Trophoblast cell (in vitro differentiated cells and primary cell): ENCODE results near the gene METAP2.

Experiments
- DNase-seq, 2 donors: peaks; one replicate each; pipeline ENCODE4 v3.0.0-alpha.2; 2016
- H2AFZ ChIP-seq: 2 replicates; pipeline ENCODE4 v1.6.1; 2013; ENCODE audit warnings: low read length, moderate library complexity, mild to moderate bottlenecking; ENCODE audit not compliant: insufficient read depth, poor library complexity
- H2AK5ac ChIP-seq: 2 replicates; pipeline ENCODE4 v1.6.1; 2013; ENCODE audit warnings: mild to moderate bottlenecking, low read length
- H2BK120ac ChIP-seq: 2 replicates; pipeline ENCODE4 v1.6.1; 2013; ENCODE audit warnings: low read length, mild to moderate bottlenecking, moderate library complexity; ENCODE audit not compliant: insufficient read depth, poor library complexity
- H2BK12ac ChIP-seq: 2 replicates; pipeline ENCODE4 v1.6.1; 2013; ENCODE audit warnings: mild to moderate bottlenecking, low read length, moderate library complexity
- H2BK5ac ChIP-seq: 2 replicates; pipeline ENCODE4 v1.6.1; 2013; ENCODE audit warnings: low read length, low read depth, moderate library complexity, mild to moderate bottlenecking; ENCODE audit not compliant: poor library complexity
- H3K14ac ChIP-seq: 2 replicates; pipeline ENCODE4 v1.6.1; 2013; ENCODE audit warnings: mild to moderate bottlenecking, low read length
- H3K18ac ChIP-seq: 2 replicates; pipeline ENCODE4 v1.6.1; 2013; ENCODE audit warnings: mild to moderate bottlenecking, low read length
- H3K23ac ChIP-seq: 2 replicates; pipeline ENCODE4 v1.6.1; 2013; ENCODE audit warnings: low read length
- H3K27ac ChIP-seq: 2 replicates; pipeline ENCODE4 v1.5.1; 2013; ENCODE audit warnings: low read depth, mild to moderate bottlenecking, inconsistent platforms, low read length, moderate library complexity
- H3K27me3 ChIP-seq: 2 replicates; pipeline ENCODE4 v1.6.1; 2013; ENCODE audit warnings: inconsistent platforms, mild to moderate bottlenecking, low read length, moderate library complexity; ENCODE audit not compliant: insufficient read depth
- H3K36me3 ChIP-seq, 2 experiments: 1 replicate in 1 of 2; 2 replicates in 1 of 2; pipeline ENCODE4 v1.6.1; 2013; ENCODE audit warnings: low read length in 2 of 2, mild to moderate bottlenecking in 2 of 2, moderate library complexity in 1 of 2; ENCODE audit not compliant: insufficient read depth in 2 of 2, control insufficient read depth in 1 of 2
- H3K4ac ChIP-seq: 2 replicates; pipeline ENCODE4 v1.6.1; 2013; ENCODE audit warnings: low read depth, mild to moderate bottlenecking, low read length, moderate library complexity
- H3K4me1 ChIP-seq, 2 experiments: 1 replicate in 1 of 2; 2 replicates in 1 of 2; pipeline ENCODE4 v1.6.1; 2013; ENCODE audit warnings: low read length in 2 of 2, mild to moderate bottlenecking in 2 of 2, moderate library complexity in 1 of 2; ENCODE audit not compliant: insufficient read depth in 2 of 2, control insufficient read depth in 1 of 2
- H3K4me2 ChIP-seq: 2 replicates; pipeline ENCODE4 v1.6.1; 2013; ENCODE audit warnings: inconsistent platforms, mild to moderate bottlenecking, low read length, moderate library complexity
- H3K4me3 ChIP-seq: 2 replicates; pipeline ENCODE4 v1.5.1; 2013; ENCODE audit warnings: mild to moderate bottlenecking, low read depth, low read length, inconsistent platforms
- H3K79me1 ChIP-seq: one replicate; pipeline ENCODE4 v1.6.1; 2013; ENCODE audit warnings: low read length
- H3K79me2 ChIP-seq: 2 replicates; pipeline ENCODE4 v1.6.1; 2013; ENCODE audit warnings: low read length, mild to moderate bottlenecking; ENCODE audit not compliant: control insufficient read depth, insufficient read depth, poor library complexity
- H3K9ac ChIP-seq: 2 replicates; pipeline ENCODE4 v1.6.1; 2013; ENCODE audit warnings: mild to moderate bottlenecking, low read length
- H3K9me3 ChIP-seq: 2 replicates; pipeline ENCODE4 v1.6.1; 2013; ENCODE audit warnings: low read depth, mild to moderate bottlenecking, control low read depth, inconsistent platforms, low read length; ENCODE audit not compliant: insufficient read depth
- H4K12ac ChIP-seq: 2 replicates; pipeline ENCODE4 v1.6.1; 2013; ENCODE audit warnings: low read depth, mild to moderate bottlenecking, low read length, moderate library complexity
- H4K8ac ChIP-seq: 2 replicates; pipeline ENCODE4 v1.6.1; 2013; ENCODE audit warnings: low read depth, mild to moderate bottlenecking, low read length, moderate library complexity
- H4K91ac ChIP-seq: one replicate; pipeline ENCODE4 v1.6.1; 2013; ENCODE audit warnings: low read depth, mild to moderate bottlenecking, low read length, moderate library complexity
- WGBS: extraction: QIAGEN DNeasy Blood & Tissue Kit; methylation state at CpG from one replicate; pipeline ENCODE4 v1.1.7; 2013; ENCODE audit warnings: missing lambda C conversion rate; ENCODE audit not compliant: insufficient read length, insufficient coverage; ENCODE audit errors: extremely low coverage; 5-methylcytosine and 5-hydroxymethylcytosine counted together

The METAP2 gene

DNA sequence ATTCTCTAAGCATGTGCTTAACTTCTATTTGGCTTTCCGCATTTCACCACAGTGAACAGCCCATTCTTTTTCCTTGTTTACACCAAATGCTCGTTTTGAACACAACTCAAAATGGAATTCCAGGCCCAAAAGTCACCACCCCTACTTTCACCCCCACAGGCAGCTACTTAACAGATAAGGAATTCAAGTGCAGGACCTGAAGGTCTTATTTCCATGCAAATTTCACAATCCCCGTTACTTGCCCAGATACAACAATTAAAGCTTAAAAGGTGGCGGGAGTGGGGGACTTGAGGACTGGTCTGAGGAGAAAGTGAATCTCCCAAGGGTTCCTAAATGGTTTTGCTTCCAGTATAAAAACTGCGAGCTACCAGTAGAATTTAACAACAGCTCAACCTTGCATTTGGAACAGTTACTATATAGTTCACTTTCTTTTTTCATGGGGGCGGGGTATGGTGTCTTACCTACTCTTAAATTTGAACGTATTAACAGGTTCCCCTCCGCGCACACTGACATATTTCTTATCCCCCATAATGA is 73.6 kb downstream of the METAP2 start:
- peak; percentile 1 to 37 for DNase-seq
- no peak overlapping the region for H2BK120ac ChIP-seq
- H4K8ac ChIP-seq: no peak overlapping the region
- peaks cover 31% of the 10 kb centered on the region for H3K27me3 ChIP-seq
- no peak overlapping the region for H2AFZ ChIP-seq
- no peak overlapping the region for H3K18ac ChIP-seq
- no peak overlapping the region for H2BK12ac ChIP-seq
- no peak overlapping the region for H3K4me3 ChIP-seq
- no peaks in the 10 kb centered on the region for H3K79me2 ChIP-seq
- H3K4me1 ChIP-seq: peaks cover 9 to 11% of the 10 kb centered on the region in 2 experiments
- no peak overlapping the region for H3K27ac ChIP-seq
- no CpG with 5 or more reads among the region's 9 CpGs for WGBS
- no peak overlapping the region for H3K14ac ChIP-seq
- H3K36me3 ChIP-seq: no peaks in the 10 kb centered on the region
- H4K91ac ChIP-seq: no peak overlapping the region
- H3K9ac ChIP-seq: no peak overlapping the region
- peaks cover 6% of the 10 kb centered on the region for H3K9me3 ChIP-seq
- no peak overlapping the region for H3K23ac ChIP-seq
- no peak overlapping the region for H2BK5ac ChIP-seq
- peak overlapping the region; percentile 76 for H3K4me2 ChIP-seq
- no peak overlapping the region for H4K12ac ChIP-seq
- H2AK5ac ChIP-seq: no peak overlapping the region
- H3K4ac ChIP-seq: no peak overlapping the region
- no peaks in the 10 kb centered on the region for H3K79me1 ChIP-seq

GRCh38 chr12:95548056-95548538 is 74.1 kb downstream of the METAP2 start:
- Histone ChIP-seq H3K79me2 (no peaks in the 10 kb centered on the region), H2AK5ac (no peak overlapping the region), H3K9ac (no peak overlapping the region), H3K14ac (no peak overlapping the region), H3K4me2 (peak overlapping the region; percentile 76), H3K4ac (no peak overlapping the region), H4K8ac (no peak overlapping the region), H2BK5ac (no peak overlapping the region), H3K27ac (no peak overlapping the region), H3K4me3 (peak overlapping the region; percentile 70), H3K36me3 (no peaks in the 10 kb centered on the region), H3K79me1 (no peaks in the 10 kb centered on the region), H3K23ac (no peak overlapping the region), H2BK12ac (no peak overlapping the region), H2BK120ac (no peak overlapping the region), H3K4me1 (peaks cover 9 to 11% of the 10 kb centered on the region in 2 experiments), H3K27me3 (peaks cover 31% of the 10 kb centered on the region), H4K91ac (no peak overlapping the region), H2AFZ (peak overlapping the region; percentile 52), H4K12ac (no peak overlapping the region), H3K9me3 (peaks cover 6% of the 10 kb centered on the region), H3K18ac (no peak overlapping the region)
- WGBS: no CpG with 5 or more reads among the region's 50 CpGs
- DNase-seq: peak; percentile 2 to 25

- Histone ChIP-seq H3K9ac (no peak overlapping the region), H3K23ac (no peak overlapping the region), H3K27me3 (peaks cover 31% of the 10 kb centered on the region), H3K79me2 (no peaks in the 10 kb centered on the region), H3K4ac (no peak overlapping the region), H2BK120ac (no peak overlapping the region), H3K27ac (no peak overlapping the region), H3K14ac (no peak overlapping the region), H3K9me3 (peaks cover 6% of the 10 kb centered on the region), H3K18ac (no peak overlapping the region), H4K91ac (no peak overlapping the region), H3K4me3 (peak overlapping the region; percentile 70), H3K4me2 (peak overlapping the region; percentile 76), H2BK5ac (no peak overlapping the region), H4K8ac (peak overlapping the region; percentile 23), H2BK12ac (no peak overlapping the region), H2AFZ (peak overlapping the region; percentile 87), H2AK5ac (no peak overlapping the region), H3K36me3 (no peaks in the 10 kb centered on the region), H3K79me1 (no peaks in the 10 kb centered on the region), H3K4me1 (peaks cover 9 to 11% of the 10 kb centered on the region in 2 experiments), H4K12ac (no peak overlapping the region)
- peak; percentile 4 to 21 for DNase-seq
- WGBS: no CpG with 5 or more reads among the region's 98 CpGs
Measured at GRCh38 chr12:95548539-95549391, 74.8 kb downstream of the METAP2 start.

DNA sequence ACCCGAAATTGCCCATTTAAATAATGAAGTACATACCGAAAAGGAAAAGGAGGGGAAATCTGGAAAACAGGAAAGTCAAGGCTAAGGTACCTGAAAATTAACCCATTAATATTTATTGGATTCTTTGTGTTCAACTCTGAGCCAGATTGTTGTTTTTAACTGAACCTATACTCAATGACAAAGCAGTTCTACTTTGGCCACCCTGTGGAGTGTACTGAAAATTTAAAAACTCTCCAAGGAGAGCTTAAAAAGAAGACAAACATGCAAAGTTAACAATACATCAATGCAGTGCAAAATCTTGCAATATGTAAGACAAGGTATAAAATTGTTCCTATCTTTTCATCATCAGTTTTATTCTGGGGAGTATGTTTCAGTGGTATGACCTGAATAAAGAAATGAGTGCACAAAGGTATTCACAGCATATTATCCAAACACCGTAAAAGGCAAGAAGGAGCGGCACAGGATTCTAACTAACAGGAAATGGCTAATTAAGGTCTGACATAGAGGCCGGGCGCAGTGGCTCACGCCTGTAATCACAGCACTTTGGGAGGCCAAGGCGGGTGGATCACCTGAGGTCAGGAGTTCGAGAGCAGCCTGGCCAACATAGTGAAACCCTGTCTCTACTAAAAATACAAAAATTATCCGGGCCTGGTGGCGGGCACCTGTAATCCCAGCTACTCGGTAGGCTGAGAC is 75.6 kb downstream of the METAP2 start:
- Histone ChIP-seq H3K36me3 (no peaks in the 10 kb centered on the region), H3K9ac (no peak overlapping the region), H2BK120ac (no peak overlapping the region), H4K91ac (no peak overlapping the region), H3K14ac (no peak overlapping the region), H3K23ac (no peak overlapping the region), H2AK5ac (no peak overlapping the region), H3K4me1 (peaks cover 9 to 11% of the 10 kb centered on the region in 2 experiments), H4K8ac (no peak overlapping the region), H2BK5ac (no peak overlapping the region), H3K9me3 (peaks cover 6% of the 10 kb centered on the region), H3K4me2 (peak overlapping the region; percentile 76), H3K4ac (no peak overlapping the region), H3K79me1 (no peaks in the 10 kb centered on the region), H3K18ac (no peak overlapping the region), H3K79me2 (no peaks in the 10 kb centered on the region), H3K27ac (no peak overlapping the region), H3K27me3 (peaks cover 31% of the 10 kb centered on the region), H2BK12ac (no peak overlapping the region), H2AFZ (no peak overlapping the region), H3K4me3 (no peak overlapping the region), H4K12ac (no peak overlapping the region)
- DNase-seq: no peak
- no CpG with 5 or more reads among the region's 12 CpGs for WGBS
